IPS DF 6.9 (cell line): ENCODE measurements around the gene PDGFRB.

Experiments used
- DNase-seq: peaks from one replicate; pipeline ENCODE4 v3.0.0-alpha.2; 2013; ENCODE audit warnings: low read depth, low spot score
- H3K27ac ChIP-seq: one replicate; pipeline ENCODE4 v1.5.1; 2013; ENCODE audit warnings: low read length, control low read depth
- H3K27me3 ChIP-seq: 2 replicates; pipeline ENCODE4 v1.6.1; 2013; ENCODE audit warnings: mild to moderate bottlenecking, low read length; ENCODE audit not compliant: control insufficient read depth, insufficient read depth
- H3K36me3 ChIP-seq: 2 replicates; pipeline ENCODE4 v1.6.1; 2013; ENCODE audit warnings: low read length; ENCODE audit not compliant: control insufficient read depth, insufficient read depth
- H3K4me1 ChIP-seq: 2 replicates; pipeline ENCODE4 v1.6.1; 2013; ENCODE audit warnings: low read length; ENCODE audit not compliant: control insufficient read depth, insufficient read depth
- H3K4me3 ChIP-seq: 2 replicates; pipeline ENCODE4 v1.5.1; 2013; ENCODE audit warnings: mild to moderate bottlenecking, low read length
- H3K9me3 ChIP-seq: 2 replicates; pipeline ENCODE4 v1.6.1; 2013; ENCODE audit warnings: low read length, inconsistent platforms; ENCODE audit not compliant: control insufficient read depth, insufficient read depth
- WGBS: extraction: QIAGEN DNeasy Blood & Tissue Kit; methylation state at CpG from one replicate; pipeline ENCODE4 v1.1.7; 2013; ENCODE audit warnings: mixed read lengths, missing lambda C conversion rate; ENCODE audit not compliant: insufficient read length, insufficient coverage; 5-methylcytosine and 5-hydroxymethylcytosine counted together

The PDGFRB gene

DNA sequence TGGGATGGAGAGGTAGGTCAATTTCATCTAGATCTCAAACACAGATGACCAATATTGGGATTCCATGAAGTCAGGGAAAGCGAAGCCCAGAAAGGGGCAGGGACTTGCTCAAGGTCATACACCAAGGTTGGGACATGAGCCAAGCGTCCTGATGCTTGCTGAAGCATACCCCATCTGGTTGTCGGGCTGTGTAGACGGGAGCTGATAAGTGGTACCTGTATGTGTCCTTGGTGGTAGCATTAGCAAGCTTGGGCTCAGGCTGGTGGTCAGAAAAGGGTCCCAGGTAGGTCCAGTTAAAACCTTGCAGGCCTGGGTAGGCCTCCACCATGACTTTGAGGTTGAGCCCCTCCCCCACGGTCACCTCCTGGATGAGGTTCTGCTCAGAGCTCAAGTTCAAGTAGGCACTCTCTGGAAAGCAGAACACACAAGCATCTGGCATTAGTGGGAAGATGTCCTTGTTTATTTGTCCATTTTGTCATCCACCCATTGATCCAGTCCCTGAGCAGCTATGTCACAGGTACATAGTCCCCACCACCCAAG is 82.5 kb downstream of the PDGFRB start:
- no CpG with 5 or more reads among the region's 5 CpGs for WGBS
- Histone ChIP-seq H3K4me3 (no peak overlapping the region), H3K4me1 (0 out of 2 replicates have a peak, but pooled peaks cover 2% of the 10 kb centered on the region), H3K36me3 (no peaks in the 10 kb centered on the region; the same call in 1 of the 2 replicates), H3K9me3 (no peaks in the 10 kb centered on the region), H3K27ac (no peak overlapping the region), H3K27me3 (no peaks in the 10 kb centered on the region)
- no peak for DNase-seq

DNA sequence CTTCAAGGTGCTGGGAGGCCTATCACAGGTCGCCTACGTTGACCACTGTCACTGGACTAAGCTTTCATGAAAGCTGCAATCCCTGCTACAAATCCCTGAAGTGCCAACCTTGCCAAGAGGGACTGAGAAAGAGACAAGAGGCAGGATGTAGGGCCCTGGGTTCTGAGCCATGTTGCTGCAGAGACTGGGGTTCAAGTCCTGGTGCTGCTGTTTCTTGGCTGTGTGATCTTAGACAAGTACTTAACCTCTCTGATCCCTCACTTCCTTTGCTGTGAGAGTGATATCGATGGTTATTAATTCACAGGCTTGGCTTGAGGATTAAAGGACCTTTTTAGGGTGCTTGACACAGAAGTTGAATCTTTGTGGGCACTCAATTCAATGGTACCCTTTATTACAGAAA is 84.8 kb downstream of the PDGFRB start:
- H3K4me1 ChIP-seq, result 0 out of 2 replicates have a peak, but pooled peaks cover 2% of the 10 kb centered on the region
- H3K9me3 ChIP-seq, result no peaks in the 10 kb centered on the region
- H3K4me3 ChIP-seq, result no peak overlapping the region
- H3K36me3 ChIP-seq, result no peaks in the 10 kb centered on the region; the same call in 1 of the 2 replicates
- H3K27me3 ChIP-seq, result no peaks in the 10 kb centered on the region
- H3K27ac ChIP-seq, result no peak overlapping the region
- no peak for DNase-seq
- no CpG with 5 or more reads among the region's 3 CpGs for WGBS

DNA sequence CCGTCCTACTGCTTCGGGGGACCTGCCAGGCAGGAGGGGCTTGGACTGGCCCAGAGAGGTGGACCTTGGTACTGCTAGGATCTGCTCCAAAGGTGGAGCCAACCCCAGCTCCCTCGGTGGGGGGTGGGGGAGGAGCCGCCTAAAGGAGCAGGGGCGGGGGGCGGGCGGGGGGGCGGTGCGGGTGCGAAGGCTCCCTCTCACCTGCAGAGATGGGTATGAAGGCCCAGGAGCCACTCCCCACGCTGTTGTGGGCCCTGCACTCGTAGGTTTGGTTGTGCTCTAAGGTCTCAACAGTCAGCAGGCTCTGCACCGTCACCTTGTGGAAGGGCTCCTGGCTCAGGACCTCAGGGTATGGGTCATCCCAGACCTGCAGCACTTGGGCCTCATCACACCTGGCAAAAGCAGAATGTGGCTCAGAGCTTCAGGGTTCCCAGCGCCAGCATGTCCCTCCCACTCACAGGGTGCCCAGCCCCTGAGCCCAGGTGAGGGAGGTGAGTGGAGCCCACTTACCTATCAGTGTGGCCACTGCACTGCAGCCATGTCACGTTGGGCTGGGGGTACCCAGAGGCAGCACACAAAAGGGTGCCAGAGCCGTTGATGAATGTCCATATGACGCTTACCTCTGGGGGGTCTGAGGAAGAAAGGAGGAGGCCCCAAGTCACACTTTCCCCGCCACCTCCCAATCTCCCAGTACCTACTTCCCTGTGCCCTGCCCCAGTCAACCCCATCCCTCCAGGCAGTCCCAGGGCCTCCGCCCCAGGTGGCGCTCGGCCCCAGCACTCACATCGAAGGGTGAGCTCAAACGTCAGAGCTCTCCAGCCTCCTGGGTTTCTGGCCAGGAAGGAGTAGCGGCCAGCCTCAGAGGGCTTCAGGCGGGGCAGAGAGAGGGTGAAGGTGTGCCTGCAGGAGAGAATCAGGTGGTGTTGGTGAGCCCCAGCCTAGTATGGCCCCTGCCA is 85.7 kb downstream of the PDGFRB start:
- Histone ChIP-seq H3K4me1 (0 out of 2 replicates have a peak, but pooled peaks cover 3% of the 10 kb centered on the region), H3K36me3 (no peaks in the 10 kb centered on the region; the same call in 1 of the 2 replicates), H3K27ac (no peak overlapping the region), H3K27me3 (no peaks in the 10 kb centered on the region), H3K4me3 (no peak overlapping the region), H3K9me3 (no peaks in the 10 kb centered on the region)
- DNase-seq, result no peak
- no CpG with 5 or more reads among the region's 25 CpGs for whole genome bisulfite sequencing

DNA sequence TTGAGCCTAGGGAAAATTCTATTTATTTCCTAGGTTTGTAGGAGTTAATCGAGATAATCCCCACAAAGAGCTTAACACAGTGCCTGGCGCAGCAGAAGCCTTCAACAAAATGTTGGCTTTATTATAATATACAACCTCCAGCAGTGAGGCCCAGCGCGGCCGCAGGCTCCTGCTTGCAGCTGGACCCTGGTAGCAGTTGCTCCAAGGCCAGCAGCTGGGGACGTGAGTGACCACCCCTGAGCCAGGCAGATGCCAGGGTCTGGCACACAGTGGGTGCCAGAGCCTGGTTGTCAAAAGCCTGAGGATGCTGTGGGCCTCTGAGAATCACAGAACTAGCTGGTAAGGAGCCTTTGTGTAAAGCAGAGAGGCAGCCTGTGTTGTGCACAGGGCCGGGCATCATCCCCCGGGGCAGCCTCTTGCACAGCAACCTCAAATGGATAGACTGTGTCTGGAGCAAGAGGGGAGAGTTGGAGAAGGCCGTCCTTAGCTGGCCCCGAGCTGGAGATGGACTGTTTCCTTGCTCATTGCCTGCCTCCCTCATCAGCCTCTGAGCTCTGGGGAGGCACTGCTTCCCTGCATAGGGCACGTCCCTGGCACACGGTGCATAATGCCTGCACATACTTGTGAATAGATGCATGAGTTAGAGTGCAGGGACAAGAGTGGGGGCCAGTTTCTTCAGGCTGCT is 86.5 kb downstream of the PDGFRB start:
- H3K9me3 ChIP-seq, result no peaks in the 10 kb centered on the region
- no peak overlapping the region for H3K27ac ChIP-seq
- no peak for DNase-seq
- no peaks in the 10 kb centered on the region for H3K27me3 ChIP-seq
- H3K4me3 ChIP-seq, result no peak overlapping the region
- H3K36me3 ChIP-seq, result no peaks in the 10 kb centered on the region; the same call in 1 of the 2 replicates
- WGBS, result no CpG with 5 or more reads among the region's 12 CpGs
- 0 out of 2 replicates have a peak, but pooled peaks cover 3% of the 10 kb centered on the region for H3K4me1 ChIP-seq

DNA sequence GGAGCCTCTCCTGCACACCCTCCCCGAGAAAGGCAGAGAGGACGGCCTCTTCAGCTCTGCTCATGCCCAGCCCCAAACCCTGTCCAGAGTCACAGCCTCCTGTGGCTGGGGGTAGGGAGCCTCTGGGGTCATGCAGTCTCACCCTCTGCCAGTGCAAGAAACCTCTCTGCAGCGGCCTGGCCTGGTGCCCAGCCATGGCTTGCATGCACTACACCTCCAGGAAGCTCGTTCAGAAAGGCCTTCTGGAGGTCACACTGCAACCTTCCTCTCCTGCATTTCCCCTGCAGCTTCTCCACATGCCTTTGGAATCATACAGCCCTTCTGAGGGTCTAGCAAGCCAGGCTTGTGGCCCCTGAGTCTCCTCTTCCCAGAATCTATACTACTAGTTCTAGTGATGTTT is 87.2 kb downstream of the PDGFRB start:
- WGBS, result no CpG with 5 or more reads among the region's 4 CpGs
- H3K27me3 ChIP-seq, result no peaks in the 10 kb centered on the region
- no peaks in the 10 kb centered on the region; the same call in 1 of the 2 replicates for H3K36me3 ChIP-seq
- no peaks in the 10 kb centered on the region for H3K9me3 ChIP-seq
- H3K27ac ChIP-seq, result no peak overlapping the region
- no peak for DNase-seq
- 0 out of 2 replicates have a peak, but pooled peaks cover 3% of the 10 kb centered on the region for H3K4me1 ChIP-seq
- H3K4me3 ChIP-seq, result no peak overlapping the region

DNA sequence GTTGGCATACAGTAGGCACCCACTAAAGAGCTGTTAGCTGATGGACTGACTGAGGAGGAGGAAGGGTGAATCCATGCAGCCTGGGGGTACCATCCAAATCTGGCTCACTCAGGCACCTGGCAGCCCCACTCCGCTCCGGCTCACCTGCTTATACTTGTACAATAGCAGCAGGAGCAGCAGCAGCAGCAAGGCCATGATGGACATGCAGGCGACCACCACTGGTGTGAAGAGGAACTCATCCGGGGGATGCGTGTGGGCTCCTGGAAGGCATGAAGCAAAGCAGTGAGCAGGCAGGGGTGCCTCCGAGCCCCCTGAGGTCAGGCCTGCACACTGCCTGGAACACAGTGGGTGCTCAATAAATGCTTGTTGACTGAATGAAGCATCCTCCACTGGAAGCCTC is 87.6 kb downstream of the PDGFRB start:
- Histone ChIP-seq H3K36me3 (no peaks in the 10 kb centered on the region; the same call in 1 of the 2 replicates), H3K27me3 (no peaks in the 10 kb centered on the region), H3K9me3 (no peaks in the 10 kb centered on the region), H3K4me3 (no peak overlapping the region), H3K27ac (no peak overlapping the region), H3K4me1 (0 out of 2 replicates have a peak, but pooled peaks cover 3% of the 10 kb centered on the region)
- no peak for DNase-seq
- no CpG with 5 or more reads among the region's 6 CpGs for WGBS

DNA sequence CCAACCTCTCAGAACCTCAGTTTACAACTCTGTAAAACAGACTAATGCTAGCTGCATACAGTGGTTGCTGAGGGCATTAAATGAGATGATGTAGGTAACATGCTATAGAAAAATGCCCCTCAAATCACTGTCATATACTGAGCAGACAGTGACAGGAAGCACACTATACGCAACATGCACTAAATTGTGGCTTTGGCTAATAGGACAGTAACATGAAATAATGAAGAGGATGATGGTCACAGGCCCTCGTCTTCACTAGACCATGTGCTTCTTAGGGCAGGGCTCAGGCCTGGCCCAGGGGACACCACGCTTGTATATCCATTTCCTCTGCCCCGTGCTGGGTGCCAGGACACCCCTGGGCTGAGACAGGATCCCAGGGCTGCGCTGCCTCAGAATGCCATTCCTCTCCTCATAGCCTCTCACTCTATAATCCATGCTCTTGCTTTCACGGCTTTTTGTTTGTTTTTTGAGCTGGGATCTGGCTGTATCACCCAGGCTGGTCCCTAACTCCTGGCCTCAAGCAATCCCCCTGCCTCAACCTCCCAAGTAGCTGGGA is 88.2 kb downstream of the PDGFRB start:
- no peaks in the 10 kb centered on the region; the same call in 1 of the 2 replicates for H3K36me3 ChIP-seq
- no peak for DNase-seq
- WGBS, result no CpG with 5 or more reads among the region's 6 CpGs
- H3K27ac ChIP-seq, result no peak overlapping the region
- no peak overlapping the region for H3K4me3 ChIP-seq
- 0 out of 2 replicates have a peak, but pooled peaks cover 3% of the 10 kb centered on the region for H3K4me1 ChIP-seq
- no peaks in the 10 kb centered on the region for H3K27me3 ChIP-seq
- no peaks in the 10 kb centered on the region for H3K9me3 ChIP-seq

DNA sequence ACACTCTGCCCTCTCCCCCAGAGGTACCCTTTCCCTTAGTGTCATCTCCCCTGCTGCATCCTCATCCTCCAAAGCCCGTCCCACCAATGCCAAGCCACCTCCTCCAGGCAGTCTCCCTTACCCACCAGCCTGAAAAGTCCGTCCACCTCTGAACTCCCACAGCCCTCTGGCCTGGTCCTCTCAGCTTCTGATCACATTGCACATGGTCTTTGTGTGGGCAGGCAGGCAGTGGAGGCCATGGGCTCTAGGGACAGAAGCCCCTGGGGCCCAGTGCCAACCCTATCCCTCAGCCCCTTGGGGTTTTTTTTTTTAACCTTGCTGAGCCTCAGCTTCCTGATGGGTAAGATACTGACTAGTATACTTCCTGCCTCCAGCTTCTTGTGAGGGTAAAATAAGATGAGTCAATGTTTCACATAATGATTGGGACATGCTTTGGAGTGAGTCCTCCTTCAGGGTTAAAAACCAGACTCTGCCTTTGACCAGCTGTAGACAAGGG is 88.7 kb downstream of the PDGFRB start:
- no CpG with 5 or more reads among the region's 2 CpGs for WGBS
- no peak overlapping the region for H3K4me3 ChIP-seq

DNA sequence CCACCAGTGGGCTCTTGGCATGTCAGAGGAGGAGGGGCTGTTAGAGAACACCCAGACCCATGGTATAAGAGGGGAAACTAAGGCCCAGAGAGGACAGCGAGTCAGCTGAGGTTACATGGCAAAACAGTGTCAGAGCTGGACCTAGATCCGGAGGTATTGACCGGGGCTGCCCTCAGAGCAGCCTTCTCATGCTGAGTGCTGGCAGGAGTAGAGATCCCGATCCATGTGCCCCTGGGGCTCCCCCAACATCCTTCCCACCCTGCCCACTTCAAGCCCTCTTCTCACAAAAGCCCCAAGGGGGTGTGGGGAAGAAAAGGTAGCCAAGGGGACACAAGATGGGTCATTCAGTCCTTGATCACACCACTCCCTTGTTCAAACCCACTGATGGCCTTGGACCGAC is 89.2 kb downstream of the PDGFRB start:
- 0 out of 2 replicates have a peak, but pooled peaks cover 3% of the 10 kb centered on the region for H3K4me1 ChIP-seq
- no peaks in the 10 kb centered on the region; the same call in 1 of the 2 replicates for H3K36me3 ChIP-seq
- no CpG with 5 or more reads among the region's 5 CpGs for WGBS
- DNase-seq, result no peak
- H3K27me3 ChIP-seq, result no peaks in the 10 kb centered on the region
- H3K4me3 ChIP-seq, result no peak overlapping the region
- no peaks in the 10 kb centered on the region for H3K9me3 ChIP-seq
- H3K27ac ChIP-seq, result no peak overlapping the region

More for the DNA sequence above, 88.7 kb downstream of the PDGFRB start:
- Histone ChIP-seq H3K9me3 (no peaks in the 10 kb centered on the region), H3K27ac (no peak overlapping the region), H3K4me1 (0 out of 2 replicates have a peak, but pooled peaks cover 3% of the 10 kb centered on the region), H3K36me3 (no peaks in the 10 kb centered on the region; the same call in 1 of the 2 replicates), H3K27me3 (no peaks in the 10 kb centered on the region)
- DNase-seq, result no peak
